Activated CD4-positive, alpha-beta T cell treated with anti-CD3 and anti-CD28 coated beads, Interleukin-2, amount 10 ng/mL, durations not matched to agents 24 days and 14 days (primary cell): ENCODE measurements around the gene EHD3. TPM values are rescaled to one million over a fixed set of nuclear protein-coding genes. Genes with fewer than 3 reads are reported as not detected.

Source experiments
- DNase-seq: peaks from one replicate; pipeline ENCODE4 v3.0.0; 2022
- H3K27ac Mint-ChIP-seq: one replicate; pipeline ENCODE4 v1.8.0; 2022; ENCODE audit warnings: mild to moderate bottlenecking, mixed read lengths
- H3K27me3 Mint-ChIP-seq: one replicate; pipeline ENCODE4 v1.8.0; 2022; ENCODE audit warnings: mixed read lengths
- H3K36me3 Mint-ChIP-seq: one replicate; pipeline ENCODE4 v1.8.0; 2022; ENCODE audit warnings: low read depth, mild to moderate bottlenecking, mixed read lengths
- H3K4me1 Mint-ChIP-seq: one replicate; pipeline ENCODE4 v1.8.0; 2021; ENCODE audit warnings: mixed read lengths
- H3K4me3 Mint-ChIP-seq: one replicate; pipeline ENCODE4 v1.8.0; 2022; ENCODE audit warnings: mild to moderate bottlenecking, moderate library complexity, mixed read lengths
- H3K9me3 Mint-ChIP-seq: one replicate; pipeline ENCODE4 v1.8.0; 2021; ENCODE audit warnings: mixed read lengths
- intact Hi-C: fragments of 100-400 bp; cut with micrococcal nuclease; formaldehyde crosslinking; loops from one replicate; pipeline ENCODE4 v1.15.1; 2023
- total RNA-seq: library from RNA; stranded (reverse); gene quantifications from 2 replicates; pipeline ENCODE4 v1.2.3, GENCODE V29; 2022

Gene EHD3
- total RNA-seq, 1 donor from 2014 or later = 1.5 TPM

- Mint-ChIP-seq H3K36me3 (no peaks in the 10 kb centered on the region), H3K27ac (no peak overlapping the region), H3K9me3 (no peaks in the 10 kb centered on the region), H3K4me1 (no peaks in the 10 kb centered on the region), H3K27me3 (no peaks in the 10 kb centered on the region), H3K4me3 (no peak overlapping the region)
- intact Hi-C loops = no loop called here
- no peak for DNase-seq
These were observed 26.9 kb downstream of the EHD3 start for GRCh38 chr2:31260870-31261269.

- intact Hi-C loops = no loop called here
- no peak overlapping the region for H3K27ac Mint-ChIP-seq
- no peaks in the 10 kb centered on the region for H3K36me3 Mint-ChIP-seq
- no peaks in the 10 kb centered on the region for H3K9me3 Mint-ChIP-seq
- H3K4me3 Mint-ChIP-seq = no peak overlapping the region
- no peaks in the 10 kb centered on the region for H3K27me3 Mint-ChIP-seq
- H3K4me1 Mint-ChIP-seq = no peaks in the 10 kb centered on the region
- DNase-seq = no peak
These were observed 29.8 kb downstream of the EHD3 start for GRCh38 chr2:31263636-31264190.

DNA sequence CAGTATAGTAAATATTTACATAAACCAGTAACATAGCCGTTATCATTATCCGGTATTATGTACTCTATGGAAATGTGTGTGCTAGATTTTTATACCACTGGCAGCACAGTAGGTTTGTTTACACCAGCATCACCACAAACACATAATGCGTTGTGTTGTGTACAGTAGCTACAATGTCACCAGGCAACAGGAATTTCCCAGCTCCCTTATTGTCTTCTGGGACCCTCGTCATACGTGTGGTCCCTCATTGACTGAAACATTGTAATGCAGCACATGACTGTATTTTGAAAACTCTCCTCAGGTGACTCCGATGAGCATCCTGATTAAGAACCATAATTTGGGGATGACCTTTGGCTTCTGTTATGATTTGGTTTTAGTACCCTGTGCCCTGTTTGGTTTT lies 31.3 kb downstream of the EHD3 start:
- intact Hi-C loops = no loop called here
- Mint-ChIP-seq H3K27me3 (no peaks in the 10 kb centered on the region), H3K4me1 (no peaks in the 10 kb centered on the region), H3K9me3 (no peaks in the 10 kb centered on the region), H3K36me3 (no peaks in the 10 kb centered on the region), H3K4me3 (no peak overlapping the region), H3K27ac (no peak overlapping the region)
- no peak for DNase-seq

DNA sequence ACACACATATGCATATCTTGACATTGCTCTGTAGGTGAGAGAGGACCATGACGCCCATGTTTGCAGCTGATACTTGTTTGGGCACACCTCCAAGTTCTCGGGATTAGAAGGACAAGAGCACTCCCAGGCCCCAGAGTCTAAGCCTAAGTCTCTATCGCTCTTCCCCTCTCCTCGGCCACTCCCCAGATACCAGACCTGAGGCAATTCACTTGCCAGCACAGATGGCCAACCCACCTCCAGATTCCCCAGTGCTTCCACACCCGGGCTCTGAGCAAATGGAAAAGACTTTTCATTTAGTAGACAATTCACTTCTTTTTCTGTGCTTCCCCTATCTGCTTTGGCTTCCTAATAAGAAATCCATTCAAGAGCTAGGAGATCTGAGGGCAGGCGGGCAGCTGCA lies 32.9 kb downstream of the EHD3 start:
- no peak overlapping the region for H3K4me3 Mint-ChIP-seq
- H3K36me3 Mint-ChIP-seq = no peaks in the 10 kb centered on the region
- no peak for DNase-seq
- no peaks in the 10 kb centered on the region for H3K4me1 Mint-ChIP-seq
- no peaks in the 10 kb centered on the region for H3K27me3 Mint-ChIP-seq
- no peak overlapping the region for H3K27ac Mint-ChIP-seq
- no peaks in the 10 kb centered on the region for H3K9me3 Mint-ChIP-seq
- intact Hi-C loops = no loop called here

DNA sequence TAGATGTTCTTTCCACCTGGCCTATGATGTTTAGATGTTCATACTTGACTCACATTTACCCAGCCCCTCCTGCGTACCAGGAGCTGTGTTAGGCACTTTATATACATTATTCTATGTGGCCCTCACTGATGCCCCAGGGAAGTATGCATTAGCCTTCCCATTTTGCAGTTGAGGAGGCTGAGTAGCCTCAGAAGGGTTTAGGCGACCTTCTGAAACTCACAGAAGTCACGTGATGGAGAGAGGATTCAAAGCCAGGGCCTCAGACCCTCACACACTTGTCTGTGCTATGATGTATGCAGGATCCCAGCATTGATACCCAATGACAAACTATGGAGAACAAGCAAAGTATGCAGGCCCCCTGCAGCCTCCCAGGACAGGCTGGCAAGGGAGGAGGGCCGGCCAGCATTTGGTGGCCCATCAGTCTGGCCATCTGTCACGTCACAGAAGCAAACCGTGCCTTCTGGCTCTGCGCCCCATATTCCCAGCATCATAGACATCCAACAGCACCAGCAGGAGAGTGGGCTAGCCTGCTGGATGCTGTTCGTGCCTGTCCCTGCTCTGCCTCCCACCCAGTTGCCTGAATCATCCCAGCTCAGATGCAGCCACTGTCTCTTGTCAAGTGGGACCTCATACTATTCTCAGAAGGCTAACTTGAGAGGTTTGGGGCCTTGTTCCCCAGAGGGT lies 33.6 kb downstream of the EHD3 start:
- no peak for DNase-seq
- no peaks in the 10 kb centered on the region for H3K36me3 Mint-ChIP-seq
- H3K4me1 Mint-ChIP-seq = no peaks in the 10 kb centered on the region
- H3K27me3 Mint-ChIP-seq = peaks cover 1% of the 10 kb centered on the region
- H3K9me3 Mint-ChIP-seq = no peaks in the 10 kb centered on the region
- intact Hi-C loops = no loop called here
- H3K27ac Mint-ChIP-seq = no peak overlapping the region
- H3K4me3 Mint-ChIP-seq = no peak overlapping the region

GRCh38 chr2:31268344-31268743 lies 34.4 kb downstream of the EHD3 start:
- intact Hi-C loops = no loop called here
- Mint-ChIP-seq H3K27me3 (peaks cover 1% of the 10 kb centered on the region), H3K9me3 (no peaks in the 10 kb centered on the region), H3K36me3 (no peaks in the 10 kb centered on the region), H3K4me3 (no peak overlapping the region), H3K27ac (no peak overlapping the region), H3K4me1 (no peaks in the 10 kb centered on the region)
- no peak for DNase-seq

DNA sequence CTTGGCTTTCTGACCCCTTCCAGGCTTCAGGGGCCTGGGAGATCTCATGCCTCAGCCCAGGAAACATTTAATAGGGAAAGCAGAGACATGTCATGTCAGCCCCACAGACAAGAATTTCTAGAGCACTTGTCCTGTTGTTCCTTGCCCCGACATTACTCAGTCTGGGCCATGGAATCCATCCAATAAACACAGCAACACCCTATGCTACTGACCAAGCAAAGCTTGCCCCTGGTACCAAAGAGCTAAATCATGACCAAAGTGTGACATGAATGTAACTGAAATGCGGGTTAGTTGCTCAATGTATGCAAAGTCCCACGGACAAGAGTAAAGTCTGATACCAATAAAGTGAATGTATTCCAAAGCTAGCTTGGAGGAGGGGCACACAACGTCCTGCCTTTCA lies 35.1 kb downstream of the EHD3 start:
- no peak for DNase-seq
- no peaks in the 10 kb centered on the region for H3K36me3 Mint-ChIP-seq
- no peak overlapping the region for H3K4me3 Mint-ChIP-seq
- H3K27ac Mint-ChIP-seq = no peak overlapping the region
- no peaks in the 10 kb centered on the region for H3K4me1 Mint-ChIP-seq
- intact Hi-C loops = no loop called here
- peaks cover 3% of the 10 kb centered on the region for H3K27me3 Mint-ChIP-seq
- H3K9me3 Mint-ChIP-seq = no peaks in the 10 kb centered on the region

DNA sequence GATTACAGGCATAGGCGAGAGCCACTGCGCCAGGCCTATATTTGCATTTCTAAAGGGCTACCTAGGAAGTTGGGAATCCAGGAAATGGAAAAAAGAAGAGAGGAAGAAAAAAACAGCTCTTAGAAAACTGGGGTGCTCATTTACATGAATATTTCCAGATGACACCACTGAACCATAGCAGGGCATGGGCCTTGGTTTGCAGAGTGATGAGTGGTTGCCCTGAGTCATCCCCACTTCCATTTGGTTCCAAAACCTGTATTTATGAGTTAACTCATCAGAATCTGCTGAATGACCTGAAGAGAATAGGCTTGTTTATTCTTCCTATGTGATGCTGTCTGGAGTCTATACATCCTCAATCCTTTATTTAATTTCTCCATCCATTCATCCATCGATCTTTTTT lies 36.2 kb downstream of the EHD3 start:
- Mint-ChIP-seq H3K4me3 (no peak overlapping the region), H3K27ac (no peak overlapping the region), H3K4me1 (no peaks in the 10 kb centered on the region), H3K9me3 (no peaks in the 10 kb centered on the region), H3K36me3 (no peaks in the 10 kb centered on the region), H3K27me3 (peaks cover 3% of the 10 kb centered on the region)
- no peak for DNase-seq
- intact Hi-C loops = no loop called here

DNA sequence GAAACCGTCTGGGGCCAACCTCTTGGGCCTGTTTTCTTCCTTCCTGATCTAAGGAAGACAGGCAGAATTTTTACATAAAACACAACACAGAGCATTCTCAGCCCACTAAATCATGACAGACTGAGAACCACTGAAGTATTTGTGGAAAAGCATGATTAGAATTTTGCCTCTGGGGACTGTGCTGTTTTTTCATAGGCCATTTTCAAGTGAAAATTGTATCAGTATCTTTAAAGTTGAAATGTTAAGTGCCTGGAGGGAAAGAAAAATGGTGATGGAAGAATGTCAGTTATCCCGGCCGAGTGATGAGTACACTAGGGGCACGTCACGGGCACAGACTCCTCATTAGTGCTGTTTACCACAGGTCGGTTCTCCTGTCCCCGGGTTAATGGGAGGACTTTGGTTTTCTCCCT lies 36.9 kb downstream of the EHD3 start:
- Mint-ChIP-seq H3K9me3 (no peaks in the 10 kb centered on the region), H3K4me1 (no peaks in the 10 kb centered on the region), H3K4me3 (no peak overlapping the region), H3K27ac (no peak overlapping the region), H3K36me3 (no peaks in the 10 kb centered on the region), H3K27me3 (peaks cover 4% of the 10 kb centered on the region)
- intact Hi-C loops = no loop called here
- no peak for DNase-seq

GRCh38 chr2:31271851-31272267 lies 37.9 kb downstream of the EHD3 start:
- Mint-ChIP-seq H3K36me3 (no peaks in the 10 kb centered on the region), H3K4me1 (no peaks in the 10 kb centered on the region), H3K9me3 (no peaks in the 10 kb centered on the region), H3K4me3 (no peak overlapping the region), H3K27me3 (peaks cover 8% of the 10 kb centered on the region), H3K27ac (no peak overlapping the region)
- DNase-seq = no peak
- intact Hi-C loops = no loop called here

- Mint-ChIP-seq H3K36me3 (no peaks in the 10 kb centered on the region), H3K9me3 (no peaks in the 10 kb centered on the region)
- intact Hi-C loops = no loop called here
These were observed 40.6 kb downstream of the EHD3 start for GRCh38 chr2:31274401-31275075.

GRCh38 chr2:31275976-31276375 lies 42.0 kb downstream of the EHD3 start:
- Mint-ChIP-seq H3K4me3 (no peak overlapping the region), H3K27me3 (peaks cover 8% of the 10 kb centered on the region), H3K9me3 (no peaks in the 10 kb centered on the region), H3K36me3 (no peaks in the 10 kb centered on the region), H3K27ac (no peak overlapping the region), H3K4me1 (peaks cover 2% of the 10 kb centered on the region)
- intact Hi-C loops = no loop called here
- DNase-seq = no peak

More at GRCh38 chr2:31274401-31275075, 40.6 kb downstream of the EHD3 start:
- Mint-ChIP-seq H3K4me1 (peaks cover 2% of the 10 kb centered on the region), H3K27ac (no peak overlapping the region), H3K4me3 (no peak overlapping the region), H3K27me3 (peaks cover 8% of the 10 kb centered on the region)
- no peak for DNase-seq

DNA sequence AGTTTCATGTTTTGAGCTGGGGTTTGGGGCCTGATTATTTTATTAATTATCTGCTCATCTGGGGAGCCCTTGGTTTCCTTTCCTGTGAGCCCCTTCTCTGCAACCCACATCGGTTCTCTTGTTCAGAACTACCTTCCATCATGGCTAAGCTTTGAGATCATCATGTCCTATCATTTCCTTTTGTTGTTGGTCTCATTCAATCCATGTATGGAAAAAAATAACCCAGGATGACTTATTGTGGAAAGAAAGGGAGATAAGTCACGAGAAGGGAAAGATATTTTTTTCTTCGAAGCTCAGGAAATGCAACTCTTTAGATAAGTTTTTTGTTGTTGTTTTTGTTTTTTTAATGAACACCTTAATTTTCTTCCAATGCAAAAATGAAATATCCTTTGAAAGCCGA lies 43.7 kb downstream of the EHD3 start:
- Mint-ChIP-seq H3K27me3 (peaks cover 7% of the 10 kb centered on the region), H3K4me1 (peaks cover 2% of the 10 kb centered on the region), H3K9me3 (no peaks in the 10 kb centered on the region), H3K36me3 (no peaks in the 10 kb centered on the region), H3K27ac (no peak overlapping the region), H3K4me3 (no peak overlapping the region)
- intact Hi-C loops = no loop called here
- DNase-seq = no peak

DNA sequence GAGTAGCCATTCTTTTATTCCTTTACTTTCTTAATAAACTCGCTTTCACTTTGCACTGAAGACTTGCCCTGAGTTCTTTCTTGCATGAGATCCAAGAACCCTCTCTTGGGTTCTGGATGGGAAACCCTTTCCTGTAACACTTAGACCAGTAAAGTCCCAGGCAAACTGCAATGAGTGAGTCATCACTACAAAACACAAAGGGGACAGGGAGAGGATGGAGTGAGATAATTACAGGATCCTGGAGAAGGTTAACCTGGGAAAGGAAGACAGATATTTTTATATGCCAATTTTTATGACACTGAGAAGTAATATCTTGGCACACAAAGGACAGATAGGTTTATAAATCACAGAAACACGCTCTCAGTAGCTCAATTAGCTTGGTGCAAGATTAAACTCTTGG lies 48.7 kb downstream of the EHD3 start:
- H3K36me3 Mint-ChIP-seq = no peaks in the 10 kb centered on the region
- no peaks in the 10 kb centered on the region for H3K9me3 Mint-ChIP-seq
- intact Hi-C loops = no loop called here
- H3K27me3 Mint-ChIP-seq = peaks cover 2% of the 10 kb centered on the region
- no peak overlapping the region for H3K4me3 Mint-ChIP-seq
- no peak for DNase-seq
- H3K4me1 Mint-ChIP-seq = peaks cover 2% of the 10 kb centered on the region
- no peak overlapping the region for H3K27ac Mint-ChIP-seq
